ENCODE measurements around the gene KCNK1. TPM values are rescaled to one million over a fixed set of nuclear protein-coding genes. Genes with fewer than 3 reads are reported as not detected.

Gene KCNK1
- total RNA-seq, 6 experiments from 2014 or later = 1.1 to 7.6 (median 3.6) TPM

GRCh38 chr1:233655301-233655740 is 41.4 kb downstream of the KCNK1 start:
- H3K9me3 ChIP-seq = no peaks in the 10 kb centered on the region

DNA sequence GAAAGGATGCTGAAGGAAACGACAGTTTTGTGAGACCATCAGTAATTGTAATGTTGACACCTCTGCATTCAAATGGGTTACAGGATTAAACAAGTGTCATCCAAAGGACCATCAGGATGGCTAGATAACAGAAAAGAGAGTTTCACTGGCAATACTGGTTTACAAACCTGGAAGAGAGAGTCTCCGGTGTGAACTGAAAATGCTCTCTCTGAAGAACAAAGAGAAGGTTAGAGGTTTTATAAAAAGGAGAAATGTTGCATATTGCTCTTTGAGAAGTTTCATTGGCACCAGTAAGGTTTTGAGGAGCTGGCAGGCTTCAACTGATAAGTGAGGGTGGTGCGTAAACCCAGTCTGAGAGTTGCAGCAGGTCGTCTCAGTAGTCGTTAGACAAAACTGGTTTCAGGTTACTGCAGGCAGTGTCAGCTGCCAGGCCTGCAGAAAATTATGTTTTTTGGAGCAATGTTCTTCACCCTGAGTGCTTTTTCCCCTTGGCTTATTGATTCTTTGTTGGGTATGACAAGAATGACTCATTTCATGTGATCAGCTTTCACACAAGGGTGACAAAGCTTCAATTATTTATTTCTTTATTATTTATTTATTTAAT is 42.2 kb downstream of the KCNK1 start:
- no peaks in the 10 kb centered on the region for H3K36me3 ChIP-seq
- 92% methylated on average over 3 of the region's 5 CpGs for WGBS (ENCODE audit: insufficient coverage, low coverage, low lambda C conversion rate, missing lambda C conversion rate)
- no peaks in the 10 kb centered on the region for H3K27me3 ChIP-seq
- no peaks in the 10 kb centered on the region for H3K9me3 ChIP-seq
- TF ChIP-seq POLR2A (IDR thresholded peaks at IDR 0.05) = no peak
- no peak for TF ChIP-seq CTCF (IDR thresholded peaks at IDR 0.05)
- intact Hi-C loops (cut with DNase I) = no loop called here
- no peak overlapping the region for H3K27ac ChIP-seq
- no peak overlapping the region for H3K4me3 ChIP-seq
- H3K4me1 ChIP-seq = peaks cover 0 to 23% (median 3%) of the 10 kb centered on the region in 4 donors
- ATAC-seq (peak in 3 of 4 donors; percentile 9 to 65 (median 14)), DNase-seq (no peak)

More at GRCh38 chr1:233655301-233655740, 41.4 kb downstream of the KCNK1 start:
- no peak for TF ChIP-seq CTCF (IDR thresholded peaks at IDR 0.05)
- TF ChIP-seq POLR2A (IDR thresholded peaks at IDR 0.05) = no peak
- intact Hi-C loops (cut with DNase I) = no loop called here
- peaks cover 0 to 23% (median 3%) of the 10 kb centered on the region in 4 donors for H3K4me1 ChIP-seq
- H3K27ac ChIP-seq = no peak overlapping the region
- DNase-seq (no peak), ATAC-seq (no peak)
- WGBS (ENCODE audit: insufficient coverage, low coverage, low lambda C conversion rate, missing lambda C conversion rate) = 91% methylated on average over 2 of the region's 4 CpGs
- H3K27me3 ChIP-seq = no peaks in the 10 kb centered on the region
- H3K36me3 ChIP-seq = no peaks in the 10 kb centered on the region
- no peak overlapping the region for H3K4me3 ChIP-seq

GRCh38 chr1:233656687-233657086 is 42.8 kb downstream of the KCNK1 start:
- peak in 1 of 4 donors; percentile 39 for ATAC-seq
- Histone ChIP-seq H3K4me3 (no peak overlapping the region), H3K9me3 (no peaks in the 10 kb centered on the region), H3K36me3 (no peaks in the 10 kb centered on the region), H3K4me1 (peaks cover 0 to 18% (median 1%) of the 10 kb centered on the region in 4 donors), H3K27me3 (no peaks in the 10 kb centered on the region), H3K27ac (no peak overlapping the region)
- TF ChIP-seq CTCF (IDR thresholded peaks at IDR 0.05) (no peak), POLR2A (IDR thresholded peaks at IDR 0.05) (no peak)
- 73% methylated on average over 3 of the region's 3 CpGs for WGBS (ENCODE audit: insufficient coverage, low coverage, low lambda C conversion rate, missing lambda C conversion rate)
- intact Hi-C loops (cut with DNase I) = no loop called here
- DNase-seq = no peak

DNA sequence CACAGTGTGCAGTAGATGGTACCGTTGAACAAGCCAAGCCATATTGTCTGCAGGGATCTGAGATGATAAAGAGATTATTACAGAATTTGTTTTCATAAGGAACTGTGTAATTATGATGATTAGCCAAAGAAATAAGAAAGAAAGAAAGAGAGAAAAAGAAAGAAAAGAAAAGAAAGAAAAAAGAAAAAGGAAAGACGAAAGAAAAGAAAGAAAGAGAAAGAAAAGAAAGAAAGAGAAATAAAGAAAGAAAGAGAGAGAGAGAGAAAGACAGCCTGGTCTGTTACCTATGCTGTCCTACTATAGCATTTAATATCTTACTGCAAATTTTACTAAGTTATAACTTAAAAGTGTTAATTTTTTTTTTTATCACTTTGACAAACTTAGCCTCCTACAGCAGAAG is 43.6 kb downstream of the KCNK1 start:
- no peak for TF ChIP-seq CTCF (IDR thresholded peaks at IDR 0.05)
- TF ChIP-seq POLR2A (IDR thresholded peaks at IDR 0.05) = no peak
- Histone ChIP-seq H3K36me3 (no peaks in the 10 kb centered on the region), H3K4me3 (no peak overlapping the region), H3K9me3 (no peaks in the 10 kb centered on the region), H3K27me3 (no peaks in the 10 kb centered on the region), H3K4me1 (peaks cover 0 to 15% (median 0%) of the 10 kb centered on the region in 4 donors), H3K27ac (no peak overlapping the region)
- no peak for ATAC-seq
- DNase-seq = no peak
- 100% methylated on average over 2 of the region's 2 CpGs for WGBS (ENCODE audit: insufficient coverage, low coverage, low lambda C conversion rate, missing lambda C conversion rate)
- intact Hi-C loops (cut with DNase I) = no loop called here
